Body of pancreas (tissue), 4 donors: ENCODE data around the gene PRDM15. TPM values are rescaled to one million over a fixed set of nuclear protein-coding genes. Genes with fewer than 3 reads are reported as not detected.

Experiments used
- ATAC-seq: fragments of 150-250 bp; one replicate; pipeline ENCODE4 v1.9.1; 2016
- DNase-seq, 4 donors: peaks; one replicate each; pipeline ENCODE4 v3.0.0-alpha.2; 2019
- H3K27ac ChIP-seq, 4 donors: fragments of 200-600 bp; sonication (generic); 1 replicate in 3 of 4; 2 replicates in 1 of 4; pipeline versions ENCODE4 v1.5.1 to v1.6.1; 2016 to 2019; ENCODE audit warnings: mild to moderate bottlenecking in 1 of 4, mixed read lengths in 1 of 4, moderate library complexity in 1 of 4
- H3K27me3 ChIP-seq, 2 donors: fragments of 200-600 bp; sonication (generic); one replicate each; pipeline ENCODE4 v1.6.0; 2016; ENCODE audit warnings: mild to moderate bottlenecking in 1 of 2
- H3K36me3 ChIP-seq, 2 donors: fragments of 200-600 bp; sonication (generic); replicated peaks in 1 of 2; 2 replicates each; pipeline ENCODE4 v1.5.1; 2016; ENCODE audit warnings: low read depth in 2 of 2; ENCODE audit not compliant: insufficient read depth in 1 of 2
- H3K4me1 ChIP-seq: fragments of 200-600 bp; sonication (generic); one replicate; pipeline ENCODE4 v1.6.0; 2016
- H3K4me3 ChIP-seq, 2 donors: fragments of 200-600 bp; sonication (generic); 1 replicate in 1 of 2; 2 replicates in 1 of 2; pipeline ENCODE4 v1.5.1; 2016 to 2019
- H3K9me3 ChIP-seq, 3 donors: fragments of 200-600 bp; sonication (generic); 1 replicate in 2 of 3; 2 replicates in 1 of 3; pipeline ENCODE4 v1.5.1; 2016
- POLR2A ChIP-seq, 3 donors: fragments of 450-650 bp; IDR thresholded peaks; one replicate each; pipeline ENCODE4 v1.6.1; 2016; ENCODE audit warnings: antibody characterized with exemption in 3 of 3, mild to moderate bottlenecking in 2 of 3
- WGBS, 2 donors: methylation state at CpG; one replicate each; pipeline ENCODE4 v1.1.5; 2017; 5-methylcytosine and 5-hydroxymethylcytosine counted together
- intact Hi-C: fragments of 100-400 bp; cut with DNase I; formaldehyde crosslinking; loops from one replicate; pipeline ENCODE4 v1.15.1; 2023
- total RNA-seq, 2 donors: library from RNA; depleted of rRNA; stranded (reverse); fragments of >200 nt; gene quantifications; one replicate each; pipeline ENCODE4 v1.1.0, GENCODE V29; 2016
- TF ChIP-seq, protein P1 (sequence below), 7 experiments: fragments of 450-650 bp in 4 of 7; fragments of 200-600 bp in 3 of 7; sonication (generic) in 3 of 7; IDR thresholded peaks; one replicate each; pipeline ENCODE4 v1.5.1; 2016 to 2019; ENCODE audit warnings: antibody characterized with exemption in 7 of 7

The PRDM15 gene
- total RNA-seq, 2 donors from 2014 or later: 3.1 to 6.9 TPM

DNA sequence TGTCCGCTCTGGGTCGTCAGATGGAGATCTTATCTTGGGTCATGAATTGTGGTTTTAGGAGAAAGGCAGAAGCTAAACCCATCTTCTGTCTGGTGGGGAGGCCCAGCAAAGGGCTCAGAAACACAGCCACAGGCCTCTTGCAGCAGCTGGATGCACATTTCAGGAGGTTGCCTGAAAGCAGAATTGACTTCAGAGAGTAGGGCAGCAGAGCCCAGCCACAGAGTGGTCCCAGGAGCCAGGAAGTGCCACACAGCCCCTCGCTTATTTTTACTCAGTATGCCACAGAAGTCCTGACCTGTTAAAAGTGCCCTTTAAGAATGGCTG is 104.0 kb downstream of the PRDM15 start:
- DNase-seq (no peak), ATAC-seq (no peak)
- no peaks in the 10 kb centered on the region for H3K9me3 ChIP-seq
- WGBS, 2 donors: 36 to 45% methylated on average over 2 to 3 of the region's 3 CpGs
- no peaks in the 10 kb centered on the region for H3K27me3 ChIP-seq
- TF ChIP-seq, protein P1, sequence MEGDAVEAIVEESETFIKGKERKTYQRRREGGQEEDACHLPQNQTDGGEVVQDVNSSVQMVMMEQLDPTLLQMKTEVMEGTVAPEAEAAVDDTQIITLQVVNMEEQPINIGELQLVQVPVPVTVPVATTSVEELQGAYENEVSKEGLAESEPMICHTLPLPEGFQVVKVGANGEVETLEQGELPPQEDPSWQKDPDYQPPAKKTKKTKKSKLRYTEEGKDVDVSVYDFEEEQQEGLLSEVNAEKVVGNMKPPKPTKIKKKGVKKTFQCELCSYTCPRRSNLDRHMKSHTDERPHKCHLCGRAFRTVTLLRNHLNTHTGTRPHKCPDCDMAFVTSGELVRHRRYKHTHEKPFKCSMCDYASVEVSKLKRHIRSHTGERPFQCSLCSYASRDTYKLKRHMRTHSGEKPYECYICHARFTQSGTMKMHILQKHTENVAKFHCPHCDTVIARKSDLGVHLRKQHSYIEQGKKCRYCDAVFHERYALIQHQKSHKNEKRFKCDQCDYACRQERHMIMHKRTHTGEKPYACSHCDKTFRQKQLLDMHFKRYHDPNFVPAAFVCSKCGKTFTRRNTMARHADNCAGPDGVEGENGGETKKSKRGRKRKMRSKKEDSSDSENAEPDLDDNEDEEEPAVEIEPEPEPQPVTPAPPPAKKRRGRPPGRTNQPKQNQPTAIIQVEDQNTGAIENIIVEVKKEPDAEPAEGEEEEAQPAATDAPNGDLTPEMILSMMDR (IDR thresholded peaks at IDR 0.05): no peak
- no peak for TF ChIP-seq POLR2A (IDR thresholded peaks at IDR 0.05)
- H3K4me3 ChIP-seq: no peak overlapping the region
- intact Hi-C loops: loop anchor here (5.0 kb wide), 1 partner anchor 163 kb away; no protein-coding TSS in a partner anchor
- H3K27ac ChIP-seq: peak overlapping the region in 3 of 4 donors; percentile 10 to 18 (median 15)
- peaks cover 27% of the 10 kb centered on the region for H3K4me1 ChIP-seq
- H3K36me3 ChIP-seq: no peaks in the 10 kb centered on the region

DNA sequence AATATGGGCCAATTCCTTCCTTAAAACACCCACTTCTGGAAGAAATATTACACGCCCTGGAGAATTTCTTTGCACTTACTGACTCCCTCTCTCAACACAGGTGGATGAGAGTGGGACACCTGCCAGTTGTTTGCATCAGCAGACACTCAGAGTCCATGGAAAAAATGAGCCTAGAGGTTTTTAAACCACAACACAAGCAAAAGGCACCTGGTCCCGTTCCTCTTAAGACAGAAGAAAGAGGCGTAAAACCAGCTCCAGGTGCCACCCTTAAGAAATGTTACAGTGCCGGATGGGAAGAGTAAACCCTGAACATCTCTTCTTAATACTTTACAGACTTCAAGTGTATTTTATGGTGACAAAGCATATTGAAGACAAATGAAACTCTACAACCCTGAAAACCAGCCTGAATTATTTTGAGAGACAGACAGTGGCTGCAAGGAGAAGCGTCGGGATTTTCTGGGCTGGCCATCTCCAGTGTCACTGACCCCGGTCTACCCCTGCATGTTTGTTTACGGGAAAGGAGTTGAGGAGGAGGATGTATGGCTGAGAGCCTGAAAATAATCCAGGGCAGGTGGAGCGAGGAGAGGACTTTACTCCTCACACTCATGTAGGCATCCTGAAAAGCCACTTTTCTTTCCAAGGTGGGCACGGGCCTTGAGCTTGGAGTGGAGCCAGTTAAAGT is 104.5 kb downstream of the PRDM15 start:
- Histone ChIP-seq H3K4me1 (peaks cover 30% of the 10 kb centered on the region), H3K4me3 (no peak overlapping the region), H3K36me3 (no peaks in the 10 kb centered on the region), H3K27me3 (no peaks in the 10 kb centered on the region), H3K9me3 (no peaks in the 10 kb centered on the region), H3K27ac (peak overlapping the region in 3 of 4 donors; percentile 10 to 18 (median 15))
- TF ChIP-seq, protein P1 (IDR thresholded peaks at IDR 0.05): no peak
- TF ChIP-seq POLR2A (IDR thresholded peaks at IDR 0.05): no peak
- DNase-seq (peak in 1 of 4 donors; percentile 58), ATAC-seq (no peak)
- 49 to 52% methylated on average over 10 of the region's 10 CpGs for WGBS, 2 donors
- intact Hi-C loops: loop anchor here (5.0 kb wide), 1 partner anchor 162 kb away; no protein-coding TSS in a partner anchor

DNA sequence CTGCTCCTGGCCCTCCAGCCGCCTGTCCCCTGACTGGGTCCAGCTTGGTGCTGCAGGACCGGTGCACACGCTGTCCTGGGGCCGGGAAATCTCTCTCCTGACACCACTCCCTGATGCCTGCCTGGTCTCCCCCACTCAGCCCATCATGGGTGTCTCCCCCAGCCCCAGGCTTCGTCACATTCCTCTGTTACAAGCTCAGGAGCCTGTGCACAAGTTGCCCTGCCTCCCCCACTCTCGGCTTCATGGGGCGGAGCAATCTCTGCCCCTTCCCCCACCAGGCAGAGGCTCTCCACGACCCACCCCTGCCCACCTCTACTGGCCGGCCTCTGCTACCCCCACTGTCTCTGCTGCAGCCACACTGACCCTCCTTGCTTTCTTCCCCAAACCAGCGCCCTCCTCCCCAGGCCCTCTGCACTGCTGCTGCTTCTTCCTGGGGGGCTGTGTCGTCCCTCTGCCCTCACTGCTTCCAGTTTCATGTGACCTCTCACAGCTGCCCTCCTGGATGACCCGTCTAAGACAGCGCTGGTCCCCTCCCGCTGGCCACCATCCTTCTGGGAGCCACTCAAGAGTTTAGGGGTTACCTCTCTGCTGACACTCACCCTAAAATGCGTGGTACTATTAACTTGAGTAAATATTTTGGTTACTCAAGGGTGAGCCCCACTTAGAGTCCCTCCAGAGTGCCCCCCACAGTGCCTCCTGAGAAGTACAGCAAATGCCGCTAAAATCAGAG is 106.6 kb downstream of the PRDM15 start:
- Histone ChIP-seq H3K9me3 (no peaks in the 10 kb centered on the region), H3K27ac (no peak overlapping the region), H3K4me1 (peaks cover 35% of the 10 kb centered on the region), H3K27me3 (no peaks in the 10 kb centered on the region), H3K36me3 (no peaks in the 10 kb centered on the region), H3K4me3 (no peak overlapping the region)
- intact Hi-C loops: no loop called here
- no peak for TF ChIP-seq POLR2A (IDR thresholded peaks at IDR 0.05)
- TF ChIP-seq, protein P1 (IDR thresholded peaks at IDR 0.05): no peak
- DNase-seq: no peak
- WGBS, 2 donors: 78 to 85% methylated on average over 16 of the region's 16 CpGs
- ATAC-seq: no peak

DNA sequence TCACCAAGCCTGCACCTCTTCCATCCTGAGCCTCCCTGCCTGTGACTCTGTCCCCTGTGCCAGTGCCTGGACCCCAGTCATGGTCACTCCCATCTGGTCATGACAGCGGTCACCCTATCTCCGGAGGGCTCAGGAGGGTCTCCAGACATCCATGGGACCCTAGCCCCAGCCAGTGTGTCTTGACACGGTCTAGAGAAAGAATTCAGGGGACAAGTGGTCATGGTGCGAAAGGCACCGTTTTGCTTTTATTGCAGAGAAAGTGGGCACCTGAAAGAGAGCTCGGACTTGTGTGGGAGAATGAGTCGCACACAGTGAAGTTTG is 107.6 kb downstream of the PRDM15 start:
- ATAC-seq (no peak), DNase-seq (no peak)
- Histone ChIP-seq H3K4me3 (no peak overlapping the region), H3K36me3 (no peaks in the 10 kb centered on the region), H3K4me1 (peaks cover 31% of the 10 kb centered on the region), H3K27ac (no peak overlapping the region), H3K9me3 (no peaks in the 10 kb centered on the region), H3K27me3 (no peaks in the 10 kb centered on the region)
- intact Hi-C loops: no loop called here
- WGBS, 2 donors: 83 to 93% methylated on average over 7 of the region's 7 CpGs
- TF ChIP-seq POLR2A (IDR thresholded peaks at IDR 0.05): no peak
- TF ChIP-seq, protein P1 (IDR thresholded peaks at IDR 0.05): no peak
